ENCODE data around the gene ZBTB25. TPM values are rescaled to one million over a fixed set of nuclear protein-coding genes. Genes with fewer than 3 reads are reported as not detected.
A peak's percentile ranks its signal among the peaks of the same experiment; 100 is the strongest.

Gene ZBTB25
- total and polyA plus RNA-seq, 8 donors: 2.3 to 10.1 (median 3.6) TPM

- intact Hi-C loops (cut with DNase I; ENCODE audit: low total_unique reads): no loop called here
- Histone ChIP-seq H3K4me3 (no peak overlapping the region), H3K36me3 (peaks cover 20 to 81% (median 76%) of the 10 kb centered on the region in 4 donors), H3K27me3 (no peaks in the 10 kb centered on the region), H3K27ac (peak overlapping the region in 1 of 5 donors; percentile 15), H3K9me3 (no peaks in the 10 kb centered on the region), H3K4me1 (peaks cover 0 to 16% (median 3%) of the 10 kb centered on the region in 4 donors)
- TF ChIP-seq CTCF (IDR thresholded peaks at IDR 0.05): no peak
- no peak for TF ChIP-seq POLR2AphosphoS5 (IDR thresholded peaks at IDR 0.05)
- TF ChIP-seq POLR2A (IDR thresholded peaks at IDR 0.05): no peak
- TF ChIP-seq EP300 (IDR thresholded peaks at IDR 0.05): no peak
- no peak for DNase-seq
- 88 to 91% (median 90%) methylated on average over 5 of the region's 5 CpGs for whole genome bisulfite sequencing, 5 donors
Measured at GRCh38 chr14:64447876-64448670, 55.6 kb downstream of the ZBTB25 start.

DNA sequence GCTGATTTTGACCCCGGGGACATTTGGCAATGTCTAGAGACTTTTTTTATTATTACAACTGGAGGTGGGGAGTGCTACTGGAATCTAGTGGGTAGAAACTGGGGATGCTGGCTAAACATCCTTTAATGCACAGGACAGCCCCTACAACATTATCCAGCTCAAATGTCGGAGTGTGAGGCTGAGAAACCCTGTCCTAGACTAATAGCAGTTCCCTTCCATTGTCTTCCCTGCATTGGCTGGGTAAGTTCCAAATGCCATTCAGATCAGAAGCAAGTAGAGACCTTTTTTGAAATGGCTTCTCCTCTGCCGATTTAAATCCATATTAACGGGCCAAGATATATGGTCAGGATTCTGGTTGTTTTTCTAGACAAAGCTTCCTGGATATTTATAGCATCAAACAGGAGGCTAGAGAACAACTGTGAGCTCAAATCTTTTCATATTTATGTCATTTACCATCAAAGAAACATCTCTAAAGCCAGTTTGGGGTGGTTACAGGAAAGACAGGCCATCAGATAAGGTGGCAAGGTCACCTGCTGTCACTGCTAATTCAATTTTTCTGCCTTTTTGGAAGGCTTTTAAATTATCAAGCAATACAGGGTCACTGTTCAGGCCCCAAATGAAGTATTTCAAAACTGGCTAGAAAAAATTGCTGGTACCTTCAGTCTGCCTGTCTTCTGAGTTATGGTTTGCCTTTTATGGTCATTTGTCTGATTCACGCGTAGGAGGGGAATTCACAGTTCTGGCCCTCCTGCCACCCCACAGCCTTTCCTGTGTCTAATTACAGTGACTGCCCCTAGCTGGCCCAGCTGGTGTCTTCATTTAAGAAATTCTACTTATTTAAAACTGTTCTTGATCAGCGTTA is 58.4 kb downstream of the ZBTB25 start:
- no peak for TF ChIP-seq POLR2AphosphoS5 (IDR thresholded peaks at IDR 0.05)
- no peak for TF ChIP-seq EP300 (IDR thresholded peaks at IDR 0.05)
- no peak for TF ChIP-seq POLR2A (IDR thresholded peaks at IDR 0.05)
- no peak for TF ChIP-seq CTCF (IDR thresholded peaks at IDR 0.05)
- H3K27me3 ChIP-seq: no peaks in the 10 kb centered on the region
- H3K4me3 ChIP-seq: no peak overlapping the region
- peak overlapping the region in 3 of 5 donors; percentile 19 to 43 (median 39) for H3K27ac ChIP-seq
- intact Hi-C loops (cut with DNase I; ENCODE audit: low total_unique reads): no loop called here
- no peaks in the 10 kb centered on the region for H3K9me3 ChIP-seq
- peaks cover 0 to 16% (median 3%) of the 10 kb centered on the region in 4 donors for H3K4me1 ChIP-seq
- H3K36me3 ChIP-seq: peaks cover 31 to 81% (median 78%) of the 10 kb centered on the region in 4 donors
- DNase-seq: peak in 1 of 2 donors; percentile 51
- WGBS, 5 donors: 64 to 79% (median 76%) methylated on average over 7 of the region's 7 CpGs

GRCh38 chr14:64444140-64444539 is 59.5 kb downstream of the ZBTB25 start:
- no peak overlapping the region for H3K27ac ChIP-seq
- intact Hi-C loops (cut with DNase I; ENCODE audit: low total_unique reads): no loop called here
- no peak overlapping the region for H3K4me3 ChIP-seq

More at GRCh38 chr14:64444140-64444539, 59.5 kb downstream of the ZBTB25 start:
- Histone ChIP-seq H3K9me3 (no peaks in the 10 kb centered on the region), H3K27me3 (no peaks in the 10 kb centered on the region), H3K4me1 (peaks cover 0 to 16% (median 3%) of the 10 kb centered on the region in 4 donors), H3K36me3 (peaks cover 21 to 79% (median 77%) of the 10 kb centered on the region in 4 donors)
- DNase-seq: no peak
- no peak for TF ChIP-seq EP300 (IDR thresholded peaks at IDR 0.05)
- no peak for TF ChIP-seq POLR2AphosphoS5 (IDR thresholded peaks at IDR 0.05)
- no peak for TF ChIP-seq CTCF (IDR thresholded peaks at IDR 0.05)
- TF ChIP-seq POLR2A (IDR thresholded peaks at IDR 0.05): no peak
- 82 to 97% (median 93%) methylated on average over 11 of the region's 11 CpGs for WGBS, 5 donors
